Neural cell (in vitro differentiated cells): Measurements from ENCODE around the gene DOK1. TPM values are rescaled to one million over a fixed set of nuclear protein-coding genes. Genes with fewer than 3 reads are reported as not detected.

Experiments
- H2AFZ ChIP-seq: fragments of 200-600, 300-800 bp; sonication (generic), shearing (Covaris generic); 2 replicates; pipeline ENCODE4 v1.6.0; 2014; ENCODE audit warnings: low read depth, mild to moderate bottlenecking, antibody characterized with exemption, low read length, moderate library complexity
- H3F3A ChIP-seq: fragments of 200-600 bp; shearing (Covaris generic); 2 replicates; pipeline ENCODE4 v1.6.1; 2016; ENCODE audit warnings: mild to moderate bottlenecking, moderate library complexity, mixed read lengths, antibody characterized with exemption, low read length; ENCODE audit not compliant: insufficient read depth, poor library complexity, severe bottlenecking
- H3K27ac ChIP-seq: fragments of 200-600, 300-800 bp; sonication (generic), shearing (Covaris generic); 2 replicates; pipeline ENCODE4 v1.5.1; 2014; ENCODE audit warnings: mild to moderate bottlenecking, low read length, moderate library complexity
- H3K27me3 ChIP-seq: fragments of 300-800, 200-600 bp; sonication (generic), shearing (Covaris generic); 2 replicates; pipeline ENCODE4 v1.6.0; 2014; ENCODE audit warnings: mild to moderate bottlenecking, low read depth, low read length, moderate library complexity; ENCODE audit not compliant: insufficient read depth
- H3K36me3 ChIP-seq: fragments of 300-800, 200-600 bp; sonication (generic), shearing (Covaris generic); 2 replicates; pipeline ENCODE4 v1.5.1; 2014; ENCODE audit warnings: mild to moderate bottlenecking, antibody characterized with exemption, low read length, moderate library complexity; ENCODE audit not compliant: insufficient read depth
- H3K4me2 ChIP-seq: fragments of 300-800, 200-600 bp; sonication (generic), shearing (Covaris generic); 2 replicates; pipeline ENCODE4 v1.6.0; 2014; ENCODE audit warnings: mild to moderate bottlenecking, low read length
- H3K4me3 ChIP-seq: fragments of 300-800, 200-600 bp; sonication (generic), shearing (Covaris generic); 2 replicates; pipeline ENCODE4 v1.5.1; 2014; ENCODE audit warnings: mild to moderate bottlenecking, low read length, moderate library complexity
- H3K79me2 ChIP-seq: fragments of 200-600 bp; shearing (Covaris generic); replicated peaks from 2 replicates; pipeline ENCODE4 v1.6.0; 2014; ENCODE audit warnings: mild to moderate bottlenecking, low read length, moderate library complexity; ENCODE audit not compliant: insufficient read depth
- H3K9ac ChIP-seq: fragments of 300-800, 200-600 bp; sonication (generic), shearing (Covaris generic); 2 replicates; pipeline ENCODE4 v1.6.1; 2016; ENCODE audit warnings: mild to moderate bottlenecking, low read length, mixed read lengths
- H3K9me2 ChIP-seq: fragments of 200-600 bp; shearing (Covaris generic); 2 replicates; pipeline ENCODE4 v1.6.1; 2016; ENCODE audit warnings: mild to moderate bottlenecking, low read length, mixed read lengths; ENCODE audit not compliant: insufficient read depth
- H3K9me3 ChIP-seq: fragments of 200-600, 300-800 bp; sonication (generic), shearing (Covaris generic); 2 replicates; pipeline ENCODE4 v1.6.1; 2016; ENCODE audit warnings: mild to moderate bottlenecking, mixed run types, low read length, moderate library complexity, mixed read lengths
- H4K20me1 ChIP-seq: fragments of 200-600 bp; shearing (Covaris generic); 2 replicates; pipeline ENCODE4 v1.6.1; 2016; ENCODE audit warnings: mild to moderate bottlenecking, mixed run types; ENCODE audit not compliant: insufficient read depth
- EP300 ChIP-seq: fragments of 450-650 bp; conservative IDR thresholded peaks from 2 replicates; pipeline ENCODE4 v1.6.1; 2014; ENCODE audit warnings: antibody characterized with exemption, mild to moderate bottlenecking, moderate library complexity; ENCODE audit not compliant: poor library complexity, severe bottlenecking
- EZH2 ChIP-seq: fragments of 200-600, 300-800 bp; shearing (Covaris generic), sonication (generic); IDR thresholded peaks from 2 replicates; pipeline ENCODE4 v1.6.1; 2014; ENCODE audit warnings: antibody characterized with exemption, low read length, borderline replicate concordance, mild to moderate bottlenecking; ENCODE audit not compliant: insufficient read depth, poor library complexity, severe bottlenecking
- MXI1 ChIP-seq: fragments of 450-650 bp; conservative IDR thresholded peaks from 2 replicates; pipeline ENCODE4 v1.6.1; 2014; ENCODE audit warnings: antibody characterized with exemption, mild to moderate bottlenecking; ENCODE audit not compliant: poor library complexity, severe bottlenecking
- POLR2AphosphoS5 ChIP-seq: IDR thresholded peaks from 2 replicates; pipeline ENCODE4 v1.6.1; 2012
- RAD21 ChIP-seq: fragments of 450-650 bp; conservative IDR thresholded peaks from 2 replicates; pipeline ENCODE4 v1.6.1; 2014; ENCODE audit warnings: antibody characterized with exemption, mild to moderate bottlenecking, moderate library complexity
- SMC3 ChIP-seq: fragments of 450-650 bp; conservative IDR thresholded peaks from 2 replicates; pipeline ENCODE4 v1.6.1; 2014; ENCODE audit warnings: antibody characterized with exemption, mild to moderate bottlenecking, moderate library complexity; ENCODE audit not compliant: poor library complexity
- TAF1 ChIP-seq: IDR thresholded peaks from 2 replicates; pipeline ENCODE4 v1.6.1; 2012; ENCODE audit warnings: low read depth
- polyA plus RNA-seq: library from polyadenylated mRNA; depleted of rRNA; stranded (reverse); fragments of >200 nt; gene quantifications from 2 replicates; pipeline ENCODE4 v1.2.3, GENCODE V29; 2014
- TF ChIP-seq, protein P1 (sequence below): IDR thresholded peaks from 2 replicates; pipeline ENCODE4 v1.6.1; 2012; ENCODE audit warnings: borderline replicate concordance
- TF ChIP-seq, protein P2 (sequence below): fragments of 450-650 bp; IDR thresholded peaks from 2 replicates; pipeline ENCODE4 v1.5.1; 2014; ENCODE audit warnings: antibody characterized with exemption, mild to moderate bottlenecking, moderate library complexity; ENCODE audit not compliant: poor library complexity, severe bottlenecking

The DOK1 gene
- polyA plus RNA-seq, 1 donor from 2014 or later = 0.79 TPM

DNA sequence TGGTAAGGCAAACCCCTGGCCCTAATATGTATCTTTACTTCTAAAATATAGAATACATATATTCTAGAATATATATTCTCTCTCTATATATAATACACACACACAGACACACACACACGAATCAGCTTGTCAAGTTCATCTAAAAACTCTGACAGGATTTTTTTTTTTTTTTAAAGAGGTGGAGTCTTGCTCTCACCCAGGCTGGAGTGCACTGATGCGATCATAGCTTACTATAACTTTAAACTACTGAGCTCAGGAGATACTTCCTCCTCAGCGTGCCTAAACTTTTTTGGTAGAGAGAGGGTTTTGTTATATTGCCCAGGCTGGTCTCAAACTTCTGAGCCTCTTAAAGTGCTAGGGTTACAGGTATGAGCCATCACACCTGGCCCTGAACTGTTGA, 45.2 kb downstream of the DOK1 start:
- no peak overlapping the region for H2AFZ ChIP-seq
- no peaks in the 10 kb centered on the region for H3K36me3 ChIP-seq
- H3K4me3 ChIP-seq = no peak overlapping the region
- no peak overlapping the region for H3K9ac ChIP-seq
- H3K9me3 ChIP-seq = no peaks in the 10 kb centered on the region
- H3K27ac ChIP-seq = no peak overlapping the region
- no peaks in the 10 kb centered on the region for H3K9me2 ChIP-seq
- H4K20me1 ChIP-seq = no peaks in the 10 kb centered on the region
- H3K4me2 ChIP-seq = no peak overlapping the region
- no peak for TF ChIP-seq POLR2AphosphoS5
- H3K79me2 ChIP-seq = no peaks in the 10 kb centered on the region
- no peaks in the 10 kb centered on the region for H3K27me3 ChIP-seq
- H3F3A ChIP-seq = no peaks in the 10 kb centered on the region

GRCh38 chr2:74602586-74603281, 48.2 kb downstream of the DOK1 start:
- no peak overlapping the region for H3K27ac ChIP-seq
- H3K27me3 ChIP-seq = no peaks in the 10 kb centered on the region
- H3K36me3 ChIP-seq = no peaks in the 10 kb centered on the region
- H3K9ac ChIP-seq = no peak overlapping the region
- H4K20me1 ChIP-seq = no peaks in the 10 kb centered on the region
- H3K9me3 ChIP-seq = no peaks in the 10 kb centered on the region
- no peak for TF ChIP-seq TAF1
- no peak for TF ChIP-seq EZH2
- TF ChIP-seq SMC3 = no peak
- no peak for TF ChIP-seq EP300
- TF ChIP-seq, protein P1, sequence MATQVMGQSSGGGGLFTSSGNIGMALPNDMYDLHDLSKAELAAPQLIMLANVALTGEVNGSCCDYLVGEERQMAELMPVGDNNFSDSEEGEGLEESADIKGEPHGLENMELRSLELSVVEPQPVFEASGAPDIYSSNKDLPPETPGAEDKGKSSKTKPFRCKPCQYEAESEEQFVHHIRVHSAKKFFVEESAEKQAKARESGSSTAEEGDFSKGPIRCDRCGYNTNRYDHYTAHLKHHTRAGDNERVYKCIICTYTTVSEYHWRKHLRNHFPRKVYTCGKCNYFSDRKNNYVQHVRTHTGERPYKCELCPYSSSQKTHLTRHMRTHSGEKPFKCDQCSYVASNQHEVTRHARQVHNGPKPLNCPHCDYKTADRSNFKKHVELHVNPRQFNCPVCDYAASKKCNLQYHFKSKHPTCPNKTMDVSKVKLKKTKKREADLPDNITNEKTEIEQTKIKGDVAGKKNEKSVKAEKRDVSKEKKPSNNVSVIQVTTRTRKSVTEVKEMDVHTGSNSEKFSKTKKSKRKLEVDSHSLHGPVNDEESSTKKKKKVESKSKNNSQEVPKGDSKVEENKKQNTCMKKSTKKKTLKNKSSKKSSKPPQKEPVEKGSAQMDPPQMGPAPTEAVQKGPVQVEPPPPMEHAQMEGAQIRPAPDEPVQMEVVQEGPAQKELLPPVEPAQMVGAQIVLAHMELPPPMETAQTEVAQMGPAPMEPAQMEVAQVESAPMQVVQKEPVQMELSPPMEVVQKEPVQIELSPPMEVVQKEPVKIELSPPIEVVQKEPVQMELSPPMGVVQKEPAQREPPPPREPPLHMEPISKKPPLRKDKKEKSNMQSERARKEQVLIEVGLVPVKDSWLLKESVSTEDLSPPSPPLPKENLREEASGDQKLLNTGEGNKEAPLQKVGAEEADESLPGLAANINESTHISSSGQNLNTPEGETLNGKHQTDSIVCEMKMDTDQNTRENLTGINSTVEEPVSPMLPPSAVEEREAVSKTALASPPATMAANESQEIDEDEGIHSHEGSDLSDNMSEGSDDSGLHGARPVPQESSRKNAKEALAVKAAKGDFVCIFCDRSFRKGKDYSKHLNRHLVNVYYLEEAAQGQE = no peak
- TF ChIP-seq, protein P2, sequence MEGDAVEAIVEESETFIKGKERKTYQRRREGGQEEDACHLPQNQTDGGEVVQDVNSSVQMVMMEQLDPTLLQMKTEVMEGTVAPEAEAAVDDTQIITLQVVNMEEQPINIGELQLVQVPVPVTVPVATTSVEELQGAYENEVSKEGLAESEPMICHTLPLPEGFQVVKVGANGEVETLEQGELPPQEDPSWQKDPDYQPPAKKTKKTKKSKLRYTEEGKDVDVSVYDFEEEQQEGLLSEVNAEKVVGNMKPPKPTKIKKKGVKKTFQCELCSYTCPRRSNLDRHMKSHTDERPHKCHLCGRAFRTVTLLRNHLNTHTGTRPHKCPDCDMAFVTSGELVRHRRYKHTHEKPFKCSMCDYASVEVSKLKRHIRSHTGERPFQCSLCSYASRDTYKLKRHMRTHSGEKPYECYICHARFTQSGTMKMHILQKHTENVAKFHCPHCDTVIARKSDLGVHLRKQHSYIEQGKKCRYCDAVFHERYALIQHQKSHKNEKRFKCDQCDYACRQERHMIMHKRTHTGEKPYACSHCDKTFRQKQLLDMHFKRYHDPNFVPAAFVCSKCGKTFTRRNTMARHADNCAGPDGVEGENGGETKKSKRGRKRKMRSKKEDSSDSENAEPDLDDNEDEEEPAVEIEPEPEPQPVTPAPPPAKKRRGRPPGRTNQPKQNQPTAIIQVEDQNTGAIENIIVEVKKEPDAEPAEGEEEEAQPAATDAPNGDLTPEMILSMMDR = no peak
- no peak for TF ChIP-seq POLR2AphosphoS5
- no peak for TF ChIP-seq MXI1
- TF ChIP-seq RAD21 = no peak
- H2AFZ ChIP-seq = no peak overlapping the region
- no peak overlapping the region for H3K4me3 ChIP-seq
- no peak overlapping the region for H3K4me2 ChIP-seq
- H3K79me2 ChIP-seq = no peaks in the 10 kb centered on the region
- H3K9me2 ChIP-seq = no peaks in the 10 kb centered on the region
- H3F3A ChIP-seq = no peaks in the 10 kb centered on the region
